ENCODE measurements around the gene LY6G5B. TPM values are rescaled to one million over a fixed set of nuclear protein-coding genes. Genes with fewer than 3 reads are reported as not detected.
A peak's percentile ranks its signal among the peaks of the same experiment; 100 is the strongest.

The LY6G5B gene
- 31.1 TPM for polyA plus RNA-seq (ENCODE audit: insufficient read length)
- long read RNA-seq, donor 1, partial matches to known transcripts, result 0 of 4 reads
- long read RNA-seq, donor 1, other reads (novel, unspliced or antisense), result 0 of 4 reads
- long read RNA-seq, donor 2, partial matches to known transcripts, result 0 of 4 reads
- long read RNA-seq, donor 2, other reads (novel, unspliced or antisense), result 0 of 4 reads
- long read RNA-seq, donor 3, transcript LY6G5B-208 (2 exons, 1,505 nt), result major isoform, 6 of 6 reads
- long read RNA-seq, donor 3, partial matches to known transcripts, result 0 of 6 reads
- long read RNA-seq, donor 3, other reads (novel, unspliced or antisense), result 0 of 6 reads
- long read RNA-seq, donor 4, result 0 reads
- long read RNA-seq, donor 5, partial matches to known transcripts, result 0 of 3 reads
- long read RNA-seq, donor 5, other reads (novel, unspliced or antisense), result 0 of 3 reads
- long read RNA-seq, donor 6, partial matches to known transcripts, result 0 of 1 reads
- long read RNA-seq, donor 6, other reads (novel, unspliced or antisense), result 0 of 1 reads
- long read RNA-seq, donor 7, transcript LY6G5B-208 (2 exons, 1,505 nt), result major isoform, 6 of 7 reads
- long read RNA-seq, donor 7, partial matches to known transcripts, result 0 of 7 reads
- long read RNA-seq, donor 7, other reads (novel, unspliced or antisense), result 0 of 7 reads
- long read RNA-seq, donor 8, result 0 reads

DNA sequence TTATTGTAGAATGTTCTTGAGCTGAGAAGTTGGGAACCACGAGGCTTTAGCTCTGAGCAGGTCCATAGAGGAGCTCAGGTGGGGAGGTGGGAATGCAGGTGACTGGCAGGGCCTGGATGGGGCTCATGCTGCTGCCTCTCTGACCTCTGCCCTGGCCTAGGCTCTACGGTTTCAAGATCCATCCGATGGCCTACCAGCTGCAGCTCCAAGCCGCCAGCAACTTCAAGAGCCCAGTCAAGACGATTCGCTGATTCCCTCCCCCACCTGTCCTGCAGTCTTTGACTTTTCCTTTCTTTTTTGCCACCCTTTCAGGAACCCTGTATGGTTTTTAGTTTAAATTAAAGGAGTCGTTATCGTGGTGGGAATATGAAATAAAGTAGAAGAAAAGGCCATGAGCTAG is at the start of gene LY6G5B:
Gene LY6G5B (plus strand): TSS at position 301 of the 400 bp plus-strand sequence. CDS start 975 bp downstream, outside the sequence.
- DNase-seq, result no peak

GRCh38 chr6:31620586-31621319 is 49.0 kb upstream of the LY6G5B start, which contains the start of gene PRRC2A:
Gene PRRC2A, plus strand, starts transcription at chr6:31620715. Its CDS starts 2,075 bp downstream, at chr6:31622790.
- peak; percentile 69 for DNase-seq

GRCh38 chr6:31621320-31621939 is 48.3 kb upstream of the LY6G5B start:
- DNase-seq, result no peak

DNA sequence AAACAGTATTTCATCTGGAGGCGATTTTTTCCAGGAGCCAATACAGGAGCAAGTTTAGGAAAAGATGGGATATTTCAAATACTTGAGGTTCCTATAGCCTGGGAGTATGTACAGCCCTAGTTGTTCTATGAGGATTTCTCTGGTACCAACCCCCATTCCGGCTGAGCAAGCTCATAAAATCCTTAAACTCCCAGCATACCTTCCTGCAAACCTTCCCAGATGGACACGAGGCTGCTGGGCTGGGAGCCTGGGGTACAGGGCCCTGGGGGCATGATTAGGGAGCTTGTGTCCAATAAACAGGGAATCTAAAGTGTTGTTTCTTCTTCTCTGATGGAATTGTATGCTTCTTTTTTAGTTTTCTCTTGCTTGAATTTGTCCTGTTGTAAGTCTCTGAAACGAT is 47.8 kb upstream of the LY6G5B start:
- DNase-seq, result no peak

- DNase-seq, result no peak
Observed at GRCh38 chr6:31622684-31623091, 47.1 kb upstream of the LY6G5B start.

DNA sequence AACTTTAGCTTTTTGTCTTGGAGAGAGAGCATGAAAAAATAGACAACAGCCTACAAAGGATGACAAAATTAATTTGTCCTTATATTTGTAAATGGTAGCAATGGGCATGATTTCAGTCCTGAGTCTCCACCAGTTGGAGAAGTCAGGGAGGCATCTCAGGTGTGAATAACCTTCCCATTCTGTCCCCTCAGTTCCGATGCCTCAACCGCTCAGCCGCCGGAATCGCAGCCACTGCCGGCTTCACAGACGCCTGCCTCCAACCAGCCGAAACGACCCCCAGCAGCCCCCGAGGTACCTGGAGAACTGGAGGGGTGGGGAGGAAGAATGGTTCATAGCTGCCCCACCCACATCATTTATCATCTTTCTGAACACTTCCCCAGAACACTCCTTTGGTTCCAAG is 45.7 kb upstream of the LY6G5B start:
- DNase-seq, result no peak

GRCh38 chr6:31626952-31627351 is 42.8 kb upstream of the LY6G5B start:
- no peak for DNase-seq

- DNase-seq, result no peak
Observed at GRCh38 chr6:31627690-31628287, 42.0 kb upstream of the LY6G5B start.

GRCh38 chr6:31629014-31629413 is 40.8 kb upstream of the LY6G5B start:
- DNase-seq, result no peak

GRCh38 chr6:31630177-31630934 is 39.4 kb upstream of the LY6G5B start:
- no peak for DNase-seq

DNA sequence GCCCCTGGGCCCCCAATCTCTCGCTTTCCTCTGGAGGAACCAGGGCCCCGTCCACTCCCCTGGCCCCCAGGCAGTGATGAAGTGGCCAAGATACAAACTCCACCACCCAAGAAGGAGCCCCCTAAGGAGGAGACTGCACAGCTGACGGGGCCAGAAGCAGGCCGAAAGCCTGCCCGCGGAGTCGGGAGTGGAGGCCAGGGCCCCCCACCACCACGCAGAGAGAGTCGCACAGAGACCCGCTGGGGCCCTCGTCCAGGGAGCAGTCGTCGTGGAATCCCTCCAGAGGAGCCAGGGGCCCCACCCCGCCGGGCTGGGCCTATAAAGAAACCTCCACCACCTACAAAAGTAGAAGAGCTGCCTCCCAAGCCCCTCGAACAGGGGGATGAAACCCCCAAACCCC is 38.6 kb upstream of the LY6G5B start:
- DNase-seq, result no peak

- DNase-seq, result no peak
Observed at GRCh38 chr6:31631681-31632278, 38.0 kb upstream of the LY6G5B start.

GRCh38 chr6:31632279-31632946 is 37.4 kb upstream of the LY6G5B start:
- no peak for DNase-seq

DNA sequence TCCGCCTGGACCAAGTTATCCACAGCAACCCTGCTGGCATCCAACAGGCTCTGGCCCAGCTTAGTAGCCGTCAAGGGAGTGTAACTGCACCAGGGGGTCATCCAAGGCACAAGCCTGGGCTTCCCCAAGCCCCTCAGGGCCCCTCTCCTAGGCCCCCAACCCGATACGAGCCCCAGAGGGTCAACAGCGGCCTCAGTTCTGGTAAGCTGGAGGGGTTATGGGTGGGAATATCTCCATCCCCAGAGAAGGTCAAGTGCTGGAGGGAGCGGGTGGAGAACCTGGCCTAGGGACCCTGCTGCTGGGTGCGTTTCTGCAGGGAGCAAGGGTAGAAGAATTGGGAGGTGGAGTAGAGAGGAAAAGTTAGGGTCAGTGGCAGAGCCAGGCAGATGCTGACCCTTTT is 36.3 kb upstream of the LY6G5B start:
- no peak for DNase-seq

DNA sequence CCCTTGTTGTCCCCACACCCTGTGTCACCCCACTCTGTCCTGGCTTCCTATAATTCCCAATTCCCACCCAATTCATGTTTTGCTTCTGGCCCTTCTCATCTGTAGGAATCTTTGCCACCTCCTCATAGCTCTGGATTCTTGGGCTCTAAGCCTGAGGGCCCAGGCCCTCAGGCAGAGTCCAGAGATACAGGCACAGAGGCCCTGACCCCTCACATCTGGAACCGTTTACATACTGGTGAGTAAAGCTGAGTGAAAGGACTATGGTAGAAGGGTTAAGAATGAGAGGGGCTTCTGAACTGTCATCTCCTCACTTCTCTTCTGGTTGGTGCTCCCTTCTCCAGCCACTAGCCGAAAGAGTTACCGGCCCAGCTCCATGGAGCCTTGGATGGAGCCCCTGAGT is 35.6 kb upstream of the LY6G5B start:
- no peak for DNase-seq

- no peak for DNase-seq
Observed at GRCh38 chr6:31634969-31635575, 34.7 kb upstream of the LY6G5B start.

GRCh38 chr6:31636698-31637596 is 32.8 kb upstream of the LY6G5B start:
- DNase-seq, result no peak

- DNase-seq, result no peak
Observed at GRCh38 chr6:31639043-31639442, 30.7 kb upstream of the LY6G5B start.

Measured in left kidney (tissue), 8 donors.